ENCODE data around the gene TBRG1.

- no peak for TF ChIP-seq EZH2phosphoT487 (IDR thresholded peaks at IDR 0.05; ENCODE audit: insufficient read depth, low read depth)
- TF ChIP-seq EZH2 (IDR thresholded peaks at IDR 0.05; ENCODE audit: insufficient read depth, poor library complexity, severe bottlenecking) = no peak
Observed at GRCh38 chr11:124644426-124645280, 22.0 kb downstream of the TBRG1 start.
